Calu3 (cell line): ENCODE measurements around the gene ISYNA1. TPM values are rescaled to one million over a fixed set of nuclear protein-coding genes. Genes with fewer than 3 reads are reported as not detected.

Experiments used
- BruUV-seq: library from RNA; stranded (reverse); fragments of 400-500 nt; replicated peaks from 2 replicates; lab custom pipeline; 2021; lab: Mats Ljungman, UMichigan
- CTCF ChIA-PET: fragments of 300-600 bp; sonication (Branson Sonifier 250); formaldehyde crosslinking; loops from one replicate; lab custom pipeline; 2022; ENCODE audit warnings: antibody characterized with exemption; lab: Charles Lee
- DNase-seq: peaks from one replicate; pipeline ENCODE4 v3.0.0; 2022
- H3K27ac Mint-ChIP-seq: one replicate; pipeline ENCODE4 v1.8.0; 2022; ENCODE audit warnings: mixed read lengths; ENCODE audit not compliant: unreplicated experiment
- H3K27me3 Mint-ChIP-seq: one replicate; pipeline ENCODE4 v1.8.0; 2022; ENCODE audit warnings: mixed read lengths; ENCODE audit not compliant: unreplicated experiment
- H3K36me3 Mint-ChIP-seq: one replicate; pipeline ENCODE4 v1.8.0; 2022; ENCODE audit warnings: mild to moderate bottlenecking, moderate library complexity, mixed read lengths; ENCODE audit not compliant: insufficient read depth, unreplicated experiment
- H3K4me1 Mint-ChIP-seq: one replicate; pipeline ENCODE4 v1.8.0; 2022; ENCODE audit warnings: mild to moderate bottlenecking, low read depth, mixed read lengths; ENCODE audit not compliant: unreplicated experiment
- H3K4me3 Mint-ChIP-seq: one replicate; pipeline ENCODE4 v1.8.0; 2022; ENCODE audit warnings: mild to moderate bottlenecking, low read depth, moderate library complexity, mixed read lengths; ENCODE audit not compliant: unreplicated experiment
- H3K9me3 Mint-ChIP-seq: one replicate; pipeline ENCODE4 v1.8.0; 2022; ENCODE audit warnings: low read depth, mixed read lengths; ENCODE audit not compliant: unreplicated experiment
- CTCF ChIP-seq: fragments of 200-600 bp; IDR thresholded peaks from one replicate; pipeline ENCODE4 v1.8.0; 2022; ENCODE audit warnings: antibody characterized with exemption; ENCODE audit not compliant: unreplicated experiment
- intact Hi-C: fragments of 100-400 bp; cut with micrococcal nuclease; formaldehyde crosslinking; loops from one replicate; pipeline ENCODE4 v1.10.0; 2022; ENCODE audit not compliant: unreplicated experiment
- total RNA-seq: library from RNA; stranded (reverse); gene quantifications from 2 replicates; pipeline ENCODE4 v1.2.3, GENCODE V29; 2022

Gene ISYNA1
- total RNA-seq, 1 experiment from 2014 or later = 94.9 TPM

DNA sequence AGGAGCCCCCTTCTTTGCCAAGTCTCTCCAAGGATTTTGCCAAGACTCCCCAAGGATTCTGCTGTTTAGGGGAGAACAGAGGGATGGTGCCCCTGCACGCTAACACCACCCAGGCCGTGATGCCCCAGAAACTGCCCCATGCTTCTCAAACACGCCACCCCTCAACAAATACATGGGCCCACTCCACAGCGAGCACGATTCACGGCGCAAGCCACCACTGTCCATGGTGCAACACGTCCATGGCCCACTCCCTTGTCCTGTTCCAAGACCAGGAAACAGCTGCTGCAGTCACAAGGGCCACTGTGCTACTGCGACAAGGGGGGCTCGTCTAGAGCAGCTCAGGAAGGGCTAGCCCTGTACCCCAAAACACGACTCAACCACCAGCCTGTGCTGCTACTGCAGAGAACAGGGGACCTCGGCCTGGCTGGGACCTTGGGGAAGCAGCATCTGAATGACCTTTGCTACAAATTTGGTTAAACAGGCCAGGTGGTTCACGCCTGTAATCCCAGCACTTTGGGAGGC lies 36.5 kb upstream of the ISYNA1 start:
- no peak for DNase-seq
- TF ChIP-seq CTCF = no peak
- Mint-ChIP-seq H3K9me3 (no peaks in the 10 kb centered on the region), H3K4me1 (peaks cover 19% of the 10 kb centered on the region), H3K27me3 (no peaks in the 10 kb centered on the region), H3K27ac (no peak overlapping the region), H3K36me3 (peaks cover 24% of the 10 kb centered on the region), H3K4me3 (no peak overlapping the region)
- CTCF ChIA-PET = no interaction called here
- intact Hi-C loops = no loop called here
- no TSS peak for BruUV-seq

DNA sequence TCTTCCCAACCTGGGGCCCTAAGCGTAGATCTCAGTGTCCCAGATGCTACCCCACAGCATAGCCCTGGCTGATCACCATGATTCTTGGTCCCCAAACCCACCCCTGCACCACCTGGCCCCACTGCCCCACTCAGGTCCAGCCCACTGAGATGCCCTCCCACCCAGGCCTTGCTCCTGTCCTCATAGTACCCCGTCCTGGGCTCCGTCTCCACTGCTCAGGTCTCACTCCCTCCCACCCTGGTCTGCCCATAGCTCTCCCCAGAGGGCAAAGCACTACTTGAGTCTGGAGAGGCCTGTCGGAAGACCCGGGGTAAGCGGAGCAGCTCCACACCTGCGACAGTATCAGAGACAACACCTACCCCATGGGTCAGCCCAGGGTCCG lies 35.8 kb upstream of the ISYNA1 start:
- no peak overlapping the region for H3K27ac Mint-ChIP-seq
- intact Hi-C loops = no loop called here
- H3K9me3 Mint-ChIP-seq = no peaks in the 10 kb centered on the region
- CTCF ChIA-PET = no interaction called here
- BruUV-seq = no TSS peak
- TF ChIP-seq CTCF = no peak
- H3K4me1 Mint-ChIP-seq = peaks cover 18% of the 10 kb centered on the region
- peaks cover 24% of the 10 kb centered on the region for H3K36me3 Mint-ChIP-seq
- no peak for DNase-seq
- H3K4me3 Mint-ChIP-seq = no peak overlapping the region
- H3K27me3 Mint-ChIP-seq = no peaks in the 10 kb centered on the region

DNA sequence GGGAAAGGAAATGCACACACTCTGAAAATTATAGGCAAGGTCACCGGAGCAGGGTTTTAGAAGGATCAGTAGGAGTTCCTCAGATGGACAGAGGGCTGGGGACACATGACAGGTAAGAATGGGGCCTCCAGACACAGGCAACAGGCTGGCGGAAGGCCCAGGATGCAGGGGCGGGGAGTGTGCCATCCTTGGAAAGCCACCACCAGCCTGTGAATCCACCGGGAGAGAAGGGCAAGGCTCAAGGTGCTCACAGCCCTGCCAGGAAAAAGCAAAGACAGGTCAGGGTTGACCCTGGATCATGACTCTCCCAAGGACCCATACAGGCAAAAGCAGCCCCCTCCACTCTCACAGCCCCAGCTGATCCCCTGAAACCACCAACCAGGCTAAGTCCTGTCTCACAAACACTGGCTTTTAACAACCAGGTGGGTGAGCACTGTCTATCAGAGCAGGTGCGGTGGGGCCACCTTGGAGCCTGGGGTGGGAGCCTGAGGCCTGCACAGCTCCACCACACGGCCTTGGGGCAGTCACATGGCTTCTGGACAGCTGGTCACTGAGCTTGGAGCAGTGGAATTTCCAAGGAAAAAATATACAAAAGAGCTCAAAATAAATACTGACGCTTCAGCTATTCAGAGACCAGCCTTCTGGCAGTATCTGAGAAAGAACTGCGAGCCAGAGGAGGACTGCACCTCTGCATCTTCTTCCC lies 35.2 kb upstream of the ISYNA1 start:
- Mint-ChIP-seq H3K27me3 (no peaks in the 10 kb centered on the region), H3K4me1 (peaks cover 20% of the 10 kb centered on the region), H3K4me3 (no peak overlapping the region), H3K36me3 (peaks cover 24% of the 10 kb centered on the region), H3K27ac (no peak overlapping the region), H3K9me3 (no peaks in the 10 kb centered on the region)
- CTCF ChIA-PET = no interaction called here
- TF ChIP-seq CTCF = no peak
- BruUV-seq = no TSS peak
- no peak for DNase-seq
- intact Hi-C loops = no loop called here

DNA sequence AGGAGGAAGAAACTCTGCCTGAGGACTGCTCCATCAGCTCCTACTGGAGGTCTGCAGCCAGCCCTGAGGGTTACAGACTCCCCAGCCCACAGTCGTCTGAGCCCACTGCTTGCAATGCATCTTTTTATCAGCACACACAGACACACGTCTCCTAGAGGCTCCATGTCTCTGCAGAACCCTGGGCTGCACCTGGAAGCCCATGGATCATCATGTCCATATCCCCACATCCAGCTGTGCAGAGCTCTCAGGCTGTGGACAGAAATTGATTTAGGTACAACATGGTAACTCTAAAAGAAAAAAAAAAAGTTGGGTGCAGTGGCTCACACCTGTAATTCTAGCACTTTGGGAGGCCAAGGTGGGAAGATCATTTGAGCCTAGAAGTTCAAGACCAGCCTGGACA lies 32.9 kb upstream of the ISYNA1 start:
- TF ChIP-seq CTCF = no peak

More for the DNA sequence above, 32.9 kb upstream of the ISYNA1 start:
- CTCF ChIA-PET = interaction anchor here (0.9 kb wide), 1 partner anchor 11 kb away, joined by 3 read pairs; no protein-coding TSS in a partner anchor
- DNase-seq = no peak
- BruUV-seq = no TSS peak
- Mint-ChIP-seq H3K27me3 (no peaks in the 10 kb centered on the region), H3K4me1 (peaks cover 23% of the 10 kb centered on the region), H3K9me3 (no peaks in the 10 kb centered on the region), H3K36me3 (peaks cover 20% of the 10 kb centered on the region), H3K4me3 (no peak overlapping the region), H3K27ac (no peak overlapping the region)
- intact Hi-C loops = no loop called here
